ENCODE data around the gene BCOR. TPM values are rescaled to one million over a fixed set of nuclear protein-coding genes. Genes with fewer than 3 reads are reported as not detected.

The BCOR gene
- total and polyA plus RNA-seq, 9 of the 15 experiments (the other 6 are each of a cell fraction or from before 2014, with no cell fraction given), result 27.5 to 113 (median 37.6) TPM

GRCh38 chrX:40016749-40017148 lies 81.0 kb downstream of the BCOR start:
- ChIA-PET POLR2A (no interaction called here), CTCF (ENCODE audit: low intra/inter-chr PET ratio) (no interaction called here)
- H3K27me3 ChIP-seq (ENCODE audit: control insufficient read depth in 2 of 2, insufficient read depth in 2 of 2, low read length in 2 of 2), result no peaks in the 10 kb centered on the region
- no peaks in the 10 kb centered on the region for H3K36me3 ChIP-seq (ENCODE audit: control insufficient read depth, insufficient read depth, low read length)
- ATAC-seq, result no peak
- no peak overlapping the region for H3K27ac ChIP-seq (ENCODE audit: extremely low read depth, low read depth, low read length)
- intact Hi-C loops (cut with micrococcal nuclease) (loop anchor here (10.0 kb wide), 2 partner anchors 78 to 158 kb away; partner anchors contain the start of gene BCOR), in situ Hi-C loops (cut with MboI) (no loop called here)
- DNase-seq (ENCODE audit: extremely low read depth in 1 of 4, low spot score in 3 of 4), result no peak
- no peak overlapping the region for H3K4me3 ChIP-seq
- no peak for FAIRE-seq
- peaks cover 0 to 33% of the 10 kb centered on the region in 2 experiments; a peak in 3 of 5 replicates for H3K4me1 ChIP-seq (replicated peaks in 1 of 2; ENCODE audit: control insufficient read depth in 2 of 2, insufficient read depth in 2 of 2, low read length in 2 of 2)
- no peak overlapping the region for H3K9ac ChIP-seq (ENCODE audit: insufficient read depth in 1 of 2, low read depth in 2 of 2, low read length in 2 of 2)
- no peaks in the 10 kb centered on the region for H3K9me1 ChIP-seq (ENCODE audit: control insufficient read depth, insufficient read depth, low read length)
- 34% methylated on average over 2 of the region's 2 CpGs for WGBS (ENCODE audit: insufficient coverage, low coverage, missing lambda C conversion rate)
- BruUV-seq (replicated peaks), result no TSS peak
- no peaks in the 10 kb centered on the region; the same call in 1 of the 2 replicates for H3K9me3 ChIP-seq (replicated peaks; ENCODE audit: control insufficient read depth, insufficient read depth, low read depth, low read length)
- TF ChIP-seq NR2C2 (CRISPR knock-in tag; IDR thresholded peaks at IDR 0.05) (no peak), NR2C2 (tag; IDR thresholded peaks at IDR 0.05) (no peak), YY1 (IDR thresholded peaks at IDR 0.05; ENCODE audit: borderline replicate concordance in 1 of 3, control insufficient read depth in 1 of 3, extremely low read depth in 1 of 3, insufficient read depth in 3 of 3, insufficient read length in 1 of 3, insufficient replicate concordance in 2 of 3, low read depth in 1 of 3, low read length in 2 of 3) (peak in 2 of 3 experiments; percentile 7 to 80)
- H2AFZ ChIP-seq (ENCODE audit: low read depth, low read length), result no peak overlapping the region
- H3K79me2 ChIP-seq (ENCODE audit: control insufficient read depth, insufficient read depth, low read length), result no peaks in the 10 kb centered on the region; the same call in 2 of the 3 replicates
- H3K4me2 ChIP-seq (ENCODE audit: insufficient read depth, low read length), result no peak overlapping the region
- no peaks in the 10 kb centered on the region for H4K20me1 ChIP-seq (replicated peaks; ENCODE audit: control insufficient read depth, insufficient read depth, low read length)

GRCh38 chrX:40015693-40016092 lies 82.1 kb downstream of the BCOR start:
- Histone ChIP-seq H3K79me2 (ENCODE audit: control insufficient read depth, insufficient read depth, low read length) (no peaks in the 10 kb centered on the region; the same call in 2 of the 3 replicates), H3K4me3 (no peak overlapping the region), H3K27me3 (ENCODE audit: control insufficient read depth in 2 of 2, insufficient read depth in 2 of 2, low read length in 2 of 2) (no peaks in the 10 kb centered on the region), H3K4me2 (ENCODE audit: insufficient read depth, low read length) (no peak overlapping the region), H3K36me3 (ENCODE audit: control insufficient read depth, insufficient read depth, low read length) (no peaks in the 10 kb centered on the region), H3K27ac (ENCODE audit: extremely low read depth, low read depth, low read length) (no peak overlapping the region; the same call in 2 of the 3 replicates), H3K9me3 (replicated peaks; ENCODE audit: control insufficient read depth, insufficient read depth, low read depth, low read length) (no peaks in the 10 kb centered on the region; the same call in 1 of the 2 replicates), H3K4me1 (replicated peaks in 1 of 2; ENCODE audit: control insufficient read depth in 2 of 2, insufficient read depth in 2 of 2, low read length in 2 of 2) (peaks cover 0 to 33% of the 10 kb centered on the region in 2 experiments; a peak in 3 of 5 replicates), H4K20me1 (replicated peaks; ENCODE audit: control insufficient read depth, insufficient read depth, low read length) (no peaks in the 10 kb centered on the region), H3K9ac (ENCODE audit: insufficient read depth in 1 of 2, low read depth in 2 of 2, low read length in 2 of 2) (peak overlapping the region in 1 of 2 experiments; percentile 65; a peak in 1 of 4 replicates), H2AFZ (ENCODE audit: low read depth, low read length) (no peak overlapping the region), H3K9me1 (ENCODE audit: control insufficient read depth, insufficient read depth, low read length) (no peaks in the 10 kb centered on the region)
- intact Hi-C loops (cut with micrococcal nuclease), result loop anchor here (10.0 kb wide), 2 partner anchors 79 to 159 kb away; partner anchors contain the start of gene BCOR
- ATAC-seq (no peak), DNase-seq (ENCODE audit: extremely low read depth in 1 of 4, low spot score in 3 of 4) (no peak), FAIRE-seq (no peak)
- in situ Hi-C loops (cut with MboI), result no loop called here
- POLR2A ChIA-PET, result no interaction called here
- WGBS (ENCODE audit: insufficient coverage, low coverage, missing lambda C conversion rate), result 88% methylated on average over 4 of the region's 4 CpGs
- CTCF ChIA-PET (ENCODE audit: low intra/inter-chr PET ratio), result no interaction called here
- no TSS peak for BruUV-seq (replicated peaks)
- TF ChIP-seq, protein P1, sequence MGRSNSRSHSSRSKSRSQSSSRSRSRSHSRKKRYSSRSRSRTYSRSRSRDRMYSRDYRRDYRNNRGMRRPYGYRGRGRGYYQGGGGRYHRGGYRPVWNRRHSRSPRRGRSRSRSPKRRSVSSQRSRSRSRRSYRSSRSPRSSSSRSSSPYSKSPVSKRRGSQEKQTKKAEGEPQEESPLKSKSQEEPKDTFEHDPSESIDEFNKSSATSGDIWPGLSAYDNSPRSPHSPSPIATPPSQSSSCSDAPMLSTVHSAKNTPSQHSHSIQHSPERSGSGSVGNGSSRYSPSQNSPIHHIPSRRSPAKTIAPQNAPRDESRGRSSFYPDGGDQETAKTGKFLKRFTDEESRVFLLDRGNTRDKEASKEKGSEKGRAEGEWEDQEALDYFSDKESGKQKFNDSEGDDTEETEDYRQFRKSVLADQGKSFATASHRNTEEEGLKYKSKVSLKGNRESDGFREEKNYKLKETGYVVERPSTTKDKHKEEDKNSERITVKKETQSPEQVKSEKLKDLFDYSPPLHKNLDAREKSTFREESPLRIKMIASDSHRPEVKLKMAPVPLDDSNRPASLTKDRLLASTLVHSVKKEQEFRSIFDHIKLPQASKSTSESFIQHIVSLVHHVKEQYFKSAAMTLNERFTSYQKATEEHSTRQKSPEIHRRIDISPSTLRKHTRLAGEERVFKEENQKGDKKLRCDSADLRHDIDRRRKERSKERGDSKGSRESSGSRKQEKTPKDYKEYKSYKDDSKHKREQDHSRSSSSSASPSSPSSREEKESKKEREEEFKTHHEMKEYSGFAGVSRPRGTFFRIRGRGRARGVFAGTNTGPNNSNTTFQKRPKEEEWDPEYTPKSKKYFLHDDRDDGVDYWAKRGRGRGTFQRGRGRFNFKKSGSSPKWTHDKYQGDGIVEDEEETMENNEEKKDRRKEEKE (IDR thresholded peaks at IDR 0.05; ENCODE audit: borderline replicate concordance in 1 of 2, control insufficient read depth in 1 of 2, low read depth in 2 of 2, low read length in 1 of 2), result no peak
- no peak for TF ChIP-seq HOXB6 (CRISPR knock-in tag; IDR thresholded peaks at IDR 0.05; ENCODE audit: borderline replicate concordance)
- TF ChIP-seq HDAC6 (IDR thresholded peaks at IDR 0.05; ENCODE audit: low read depth, low read length), result no peak
- no peak for TF ChIP-seq RHOXF2B (CRISPR knock-in tag; conservative IDR thresholded peaks at IDR 0.05)
- TF ChIP-seq PATZ1 (CRISPR knock-in tag; IDR thresholded peaks at IDR 0.05; ENCODE audit: borderline replicate concordance), result no peak
- TF ChIP-seq ZNF668 (CRISPR knock-in tag; IDR thresholded peaks at IDR 0.05), result no peak
